Smooth muscle cell of the brain vasculature (primary cell): ENCODE results near the gene TMTC4.
"Not testable (repeated sequence)": the region's sequence is repeated elsewhere in the genome, so short reads cannot be mapped to it uniquely, and the experiment has no call there.

Experiments
- DNase-seq: peaks from one replicate; pipeline ENCODE4 v3.0.0-alpha.2; 2012; ENCODE audit warnings: low read depth, low spot score

TMTC4 gene

DNA sequence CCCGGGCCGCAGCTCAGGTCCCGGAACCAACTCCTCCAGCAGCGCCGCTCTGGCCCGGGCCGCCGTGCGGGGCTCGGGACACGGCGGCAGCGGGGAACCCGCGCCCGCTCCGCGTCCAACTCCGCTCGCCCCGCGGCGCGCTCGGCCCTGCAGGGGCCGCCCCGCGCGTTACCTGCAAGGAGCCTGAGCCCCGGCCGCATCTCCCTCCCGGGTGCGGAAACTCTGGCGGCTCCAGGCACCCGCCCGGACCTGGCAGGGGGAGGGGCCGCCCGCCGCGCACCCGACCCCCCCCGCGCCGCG is at the start of gene TMTC4:
TSS of gene TMTC4 (minus strand) at position 224 of the 300 bp plus-strand sequence. CDS start 4,433 bp downstream, outside the sequence.
- no peak for DNase-seq

DNA sequence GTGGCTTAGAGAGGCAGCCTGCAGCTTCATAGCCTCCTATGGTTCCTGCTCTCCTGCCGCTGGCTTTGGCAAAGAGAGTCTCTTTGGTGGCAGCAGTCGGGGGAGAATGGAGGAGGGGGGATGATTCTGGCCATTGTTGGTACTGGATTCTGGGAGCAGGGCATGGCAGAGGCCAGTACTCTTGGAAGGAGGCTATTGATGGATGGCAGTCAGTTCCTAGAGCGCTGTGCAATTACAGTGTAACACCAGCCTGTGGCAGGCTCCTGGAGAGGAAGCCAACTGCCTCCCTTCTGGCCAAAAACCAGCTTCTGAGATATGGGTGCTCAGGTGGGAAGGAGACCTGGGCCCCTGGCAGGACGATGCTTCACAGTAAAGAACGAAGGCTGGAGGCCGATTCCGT is 47.9 kb upstream of the TMTC4 start:
- no peak for DNase-seq

GRCh38 chr13:100721885-100722512 is 47.4 kb upstream of the TMTC4 start:
- peak; percentile 13 for DNase-seq

DNA sequence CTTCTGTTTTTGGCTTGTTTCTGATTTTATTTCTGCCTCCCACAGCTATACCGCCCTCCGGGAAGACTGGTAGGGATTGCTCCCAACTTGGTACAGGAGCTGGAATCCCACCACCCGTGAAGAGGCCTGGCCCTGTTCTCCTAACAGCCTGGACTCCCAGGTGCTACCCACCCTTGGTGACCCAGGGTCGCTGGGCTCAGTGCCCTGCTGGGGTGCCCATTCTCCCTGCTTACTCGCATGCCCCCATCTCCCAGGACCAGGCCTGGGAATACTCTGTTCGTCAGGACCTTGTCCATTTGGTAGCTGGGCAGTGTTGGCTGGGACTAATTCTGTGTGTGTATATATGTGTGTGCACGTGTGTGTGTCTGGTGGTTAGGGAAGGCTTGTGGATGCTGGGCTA is 41.0 kb upstream of the TMTC4 start:
- no peak for DNase-seq

GRCh38 chr13:100714478-100714877 is 39.9 kb upstream of the TMTC4 start:
- no peak for DNase-seq

DNA sequence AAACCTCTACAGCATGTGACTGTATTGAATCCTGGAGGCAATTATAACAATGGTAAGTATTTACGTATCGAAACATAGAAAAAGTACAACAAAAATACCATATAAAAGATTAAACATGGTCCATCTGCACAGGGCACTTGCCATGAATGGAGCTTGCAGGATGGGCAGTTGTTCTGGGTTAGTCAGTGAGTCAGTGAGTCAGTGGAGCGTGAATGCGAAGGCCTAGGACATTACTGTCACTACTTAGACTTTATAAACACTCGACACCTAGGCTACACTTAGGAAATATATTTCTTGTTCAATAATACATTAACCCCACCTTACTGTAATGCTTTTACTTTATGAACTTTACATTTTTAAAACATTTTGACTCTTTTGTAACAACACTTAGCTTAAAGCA is 35.6 kb upstream of the TMTC4 start:
- DNase-seq, result no peak

- no peak for DNase-seq
Observed at GRCh38 chr13:100707818-100708740, 33.5 kb upstream of the TMTC4 start.

DNA sequence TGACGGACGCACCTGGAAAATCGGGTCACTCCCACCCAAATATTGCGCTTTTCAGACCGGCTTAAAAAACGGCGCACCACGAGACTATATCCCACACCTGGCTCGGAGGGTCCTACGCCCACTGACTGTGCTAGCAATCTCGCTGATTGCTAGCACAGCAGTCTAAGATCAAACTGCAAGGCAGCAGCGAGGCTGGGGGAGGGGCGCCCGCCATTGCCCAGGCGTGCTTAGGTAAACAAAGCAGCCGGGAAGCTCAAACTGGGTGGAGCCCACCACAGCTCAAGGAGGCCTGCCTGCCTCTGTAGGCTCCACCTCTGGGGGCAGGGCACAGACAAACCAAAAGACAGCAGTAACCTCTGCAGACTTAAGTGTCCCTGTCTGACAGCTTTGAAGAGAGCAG is 23.7 kb upstream of the TMTC4 start:
- DNase-seq, result not testable (repeated sequence)

DNA sequence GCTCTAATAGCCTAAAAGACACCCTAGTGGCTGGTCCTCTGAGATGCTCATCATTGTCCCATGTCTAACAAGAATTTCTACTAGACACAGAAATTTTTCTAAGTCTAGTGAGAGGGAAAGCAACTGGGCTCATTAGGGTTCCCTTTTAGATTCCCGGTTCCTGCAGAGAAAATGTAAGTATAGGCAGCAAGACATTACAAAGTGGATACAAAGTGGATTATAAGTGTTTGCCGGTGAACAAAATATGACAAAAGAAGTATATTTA is 20.8 kb upstream of the TMTC4 start:
- DNase-seq, result no peak

GRCh38 chr13:100694722-100695508 is 20.3 kb upstream of the TMTC4 start:
- DNase-seq, result no peak

GRCh38 chr13:100689191-100689590 is 14.6 kb upstream of the TMTC4 start:
- DNase-seq, result no peak

- DNase-seq, result no peak
Observed at GRCh38 chr13:100680131-100680530, 5.5 kb upstream of the TMTC4 start.

DNA sequence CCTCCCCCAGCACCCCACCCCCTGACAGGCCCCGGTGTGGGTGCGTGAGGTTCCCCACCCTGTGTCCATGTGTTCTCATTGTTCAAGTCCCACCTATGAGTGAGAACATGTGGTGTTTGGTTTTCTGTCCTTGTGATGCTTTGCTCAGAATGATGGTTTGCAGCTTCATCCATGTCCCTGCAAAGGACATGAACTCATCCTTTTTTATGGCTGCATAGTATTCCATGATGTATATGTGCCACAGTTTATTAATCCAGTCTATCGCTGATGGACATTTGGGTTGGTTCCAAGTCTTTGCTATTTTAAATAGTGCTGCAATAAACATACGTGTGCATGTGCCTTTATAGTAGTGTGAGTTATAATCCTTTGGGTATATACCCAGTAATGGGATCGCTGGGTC is 2.5 kb upstream of the TMTC4 start:
- not testable (repeated sequence) for DNase-seq

DNA sequence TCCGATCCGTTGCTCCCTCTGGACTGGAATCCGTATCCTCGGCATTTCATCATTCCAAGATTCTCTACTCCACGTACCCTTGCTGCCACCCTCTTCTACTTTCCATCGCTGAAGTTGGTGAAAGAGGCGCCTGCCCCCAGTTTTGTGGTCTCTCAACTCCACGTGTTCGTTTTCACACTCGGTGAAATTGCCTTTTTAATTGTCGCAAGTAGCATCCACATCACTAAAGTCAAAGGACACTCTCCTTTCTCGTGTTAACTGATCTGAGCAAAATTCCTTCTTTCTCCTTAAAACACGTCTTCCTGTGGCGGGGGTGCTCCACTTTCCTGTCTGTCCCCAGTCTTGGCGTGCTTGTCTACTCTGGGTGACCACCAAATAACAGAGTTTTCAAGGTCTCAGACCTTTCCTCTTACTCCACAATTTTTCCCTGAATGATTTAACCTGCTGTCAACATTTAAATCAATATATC is 1.1 kb upstream of the TMTC4 start:
- DNase-seq, result no peak

DNA sequence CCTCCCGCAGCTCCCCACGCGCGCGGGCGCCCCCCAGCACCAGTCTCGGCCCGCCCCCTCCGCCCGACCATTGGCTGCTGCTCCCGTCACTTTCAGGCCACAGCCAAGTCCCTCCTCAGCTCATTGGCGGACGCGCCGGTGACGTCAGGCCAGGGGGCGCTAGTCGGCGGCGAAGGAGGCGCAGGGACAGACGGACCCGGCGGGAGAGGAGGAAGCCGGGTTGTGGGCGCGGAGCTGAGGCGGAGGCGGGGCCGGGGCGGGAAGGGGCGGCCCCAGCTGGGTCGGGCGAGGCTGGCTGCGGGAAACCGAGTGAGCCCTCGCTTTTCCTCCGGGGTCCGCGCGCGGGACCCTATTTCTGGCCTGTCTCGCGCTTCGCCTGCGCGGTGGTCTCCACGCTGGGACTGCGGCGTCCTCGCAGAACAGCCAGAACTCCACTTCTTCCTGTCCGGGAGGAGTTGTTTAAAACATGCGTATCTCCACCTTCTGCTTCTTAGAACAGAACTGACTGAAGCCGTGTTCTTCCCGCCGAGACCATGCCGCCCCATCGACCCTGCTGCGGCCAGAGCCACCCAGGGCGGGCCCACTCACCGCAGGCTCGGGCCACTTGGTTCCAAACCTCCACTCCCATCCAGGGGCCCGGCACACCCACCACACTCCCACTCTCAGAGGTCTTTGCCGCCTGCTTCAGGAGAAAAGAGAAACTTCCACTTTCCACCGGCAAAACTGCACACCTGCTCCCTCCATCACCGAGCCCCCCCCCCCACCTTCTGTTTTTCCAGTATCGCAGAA is 471 bp upstream of the TMTC4 start:
- peak; percentile 92 for DNase-seq

GRCh38 chr13:100673713-100674571 is 653 bp downstream of the TMTC4 start:
- DNase-seq, result peak; percentile 90

GRCh38 chr13:100673376-100673712 is 1.3 kb downstream of the TMTC4 start:
- DNase-seq, result no peak

DNA sequence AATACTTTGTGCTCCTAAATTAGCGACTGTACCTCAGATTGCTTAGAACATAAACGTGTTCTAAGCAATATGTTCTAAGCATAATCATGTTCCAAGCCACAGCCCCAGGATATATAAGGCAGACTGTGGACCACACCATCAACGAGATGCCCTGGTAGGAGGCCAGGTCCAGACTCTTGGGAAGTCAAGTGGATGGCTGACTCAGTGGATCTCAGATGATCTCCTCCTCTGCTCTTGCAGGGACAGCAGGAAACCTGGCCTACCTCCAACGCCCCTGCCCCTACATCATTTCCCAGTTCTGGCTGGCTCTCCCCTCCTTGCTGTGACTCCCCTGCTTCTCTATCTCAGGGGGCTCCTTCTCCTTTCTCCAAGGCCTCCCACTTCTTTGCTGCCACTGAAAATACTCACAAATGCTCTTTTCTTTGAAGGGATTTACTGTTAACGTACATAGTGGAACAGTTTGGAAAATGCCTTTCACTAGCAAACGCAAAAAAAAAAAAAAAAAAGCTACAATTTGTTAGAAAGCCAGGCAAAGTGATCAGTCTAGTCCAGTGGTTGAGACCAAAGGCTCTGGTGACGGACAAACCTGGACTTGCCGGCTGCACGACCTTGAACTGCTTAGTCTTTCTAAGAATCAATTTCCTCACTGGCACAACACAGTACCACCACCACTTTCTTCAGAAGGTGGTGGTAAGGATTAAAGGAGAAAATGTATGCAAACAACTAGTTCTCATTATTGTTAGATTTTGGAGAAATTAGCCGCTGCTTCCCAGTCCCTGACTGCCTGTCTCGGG is 3.0 kb downstream of the TMTC4 start:
- DNase-seq, result no peak

DNA sequence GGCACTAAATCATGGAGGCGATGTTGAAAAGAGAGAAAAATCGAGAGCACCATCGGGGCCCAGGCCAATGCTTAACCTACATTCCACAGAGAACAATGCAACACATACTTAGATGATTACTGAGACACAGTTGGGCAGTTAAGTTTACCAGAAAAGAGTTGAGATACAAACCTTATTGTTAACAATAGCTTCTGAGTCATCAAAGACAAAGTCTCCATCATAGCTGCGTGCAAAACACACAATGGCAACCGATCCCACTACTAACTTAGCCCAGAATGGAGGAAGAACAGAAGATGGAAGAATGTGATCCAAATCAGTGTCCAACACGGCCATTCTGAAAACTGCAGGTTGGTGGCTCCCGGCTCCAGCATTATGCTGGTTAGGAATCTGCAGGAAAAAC is 6.2 kb downstream of the TMTC4 start:
- DNase-seq, result no peak

- DNase-seq, result no peak
Observed at GRCh38 chr13:100667894-100668293, 6.7 kb downstream of the TMTC4 start.
